ENCODE measurements around the gene PLD2.
A peak's percentile ranks its signal among the peaks of the same experiment; 100 is the strongest.

The PLD2 gene, protein sequence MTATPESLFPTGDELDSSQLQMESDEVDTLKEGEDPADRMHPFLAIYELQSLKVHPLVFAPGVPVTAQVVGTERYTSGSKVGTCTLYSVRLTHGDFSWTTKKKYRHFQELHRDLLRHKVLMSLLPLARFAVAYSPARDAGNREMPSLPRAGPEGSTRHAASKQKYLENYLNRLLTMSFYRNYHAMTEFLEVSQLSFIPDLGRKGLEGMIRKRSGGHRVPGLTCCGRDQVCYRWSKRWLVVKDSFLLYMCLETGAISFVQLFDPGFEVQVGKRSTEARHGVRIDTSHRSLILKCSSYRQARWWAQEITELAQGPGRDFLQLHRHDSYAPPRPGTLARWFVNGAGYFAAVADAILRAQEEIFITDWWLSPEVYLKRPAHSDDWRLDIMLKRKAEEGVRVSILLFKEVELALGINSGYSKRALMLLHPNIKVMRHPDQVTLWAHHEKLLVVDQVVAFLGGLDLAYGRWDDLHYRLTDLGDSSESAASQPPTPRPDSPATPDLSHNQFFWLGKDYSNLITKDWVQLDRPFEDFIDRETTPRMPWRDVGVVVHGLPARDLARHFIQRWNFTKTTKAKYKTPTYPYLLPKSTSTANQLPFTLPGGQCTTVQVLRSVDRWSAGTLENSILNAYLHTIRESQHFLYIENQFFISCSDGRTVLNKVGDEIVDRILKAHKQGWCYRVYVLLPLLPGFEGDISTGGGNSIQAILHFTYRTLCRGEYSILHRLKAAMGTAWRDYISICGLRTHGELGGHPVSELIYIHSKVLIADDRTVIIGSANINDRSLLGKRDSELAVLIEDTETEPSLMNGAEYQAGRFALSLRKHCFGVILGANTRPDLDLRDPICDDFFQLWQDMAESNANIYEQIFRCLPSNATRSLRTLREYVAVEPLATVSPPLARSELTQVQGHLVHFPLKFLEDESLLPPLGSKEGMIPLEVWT

DNA sequence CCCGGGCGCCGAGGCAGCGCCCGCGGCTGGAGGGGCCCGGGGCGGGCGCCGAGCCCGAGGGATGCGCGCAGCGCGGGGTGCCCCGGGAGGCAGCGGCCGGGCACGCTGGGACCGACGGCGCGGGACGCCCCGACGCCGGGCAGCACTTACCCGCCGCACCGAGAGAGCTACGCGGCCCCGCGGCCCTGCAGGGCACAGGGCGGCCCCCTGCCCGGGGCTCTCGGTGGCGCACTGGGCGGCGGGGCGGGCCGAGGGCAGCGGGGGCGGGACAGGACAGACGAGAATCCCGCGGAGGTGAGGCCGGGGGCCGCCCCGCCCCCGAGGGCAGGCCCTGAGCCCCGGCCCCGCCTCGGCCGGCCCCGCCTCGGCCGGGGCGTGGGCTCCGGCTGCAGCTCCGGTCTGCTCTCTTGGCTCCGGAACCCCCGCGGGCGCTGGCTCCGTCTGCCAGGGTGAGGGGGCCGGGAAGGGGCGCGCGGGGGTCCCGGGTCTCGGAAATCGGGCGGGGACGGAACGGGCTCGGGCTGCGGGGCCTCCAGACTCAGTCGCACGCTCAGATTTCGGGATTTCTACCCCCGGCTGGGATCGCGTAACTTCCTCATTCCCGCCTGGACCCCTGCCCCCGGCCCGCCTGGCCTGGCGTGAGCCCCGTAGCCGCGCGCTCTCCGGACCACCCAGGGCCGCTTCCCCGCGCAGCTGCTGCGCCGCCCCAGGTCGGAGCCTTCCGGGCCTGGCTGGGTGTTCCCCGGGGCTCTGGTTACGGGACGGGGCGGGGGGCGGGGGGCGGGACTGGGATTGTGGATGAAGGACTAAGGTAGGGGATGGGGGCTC, at the start of gene PLD2:
Gene PLD2, plus strand, starts transcription at position 376 of the 828 bp plus-strand sequence. CDS start 621 bp downstream, outside the sequence.
- no peaks in the 10 kb centered on the region for H3K27me3 ChIP-seq (ENCODE audit: insufficient read depth, low read length)
- H2AFZ ChIP-seq (ENCODE audit: low read depth, low read length) = peak within 1 kb of the TSS; percentile 93
- H3K4me1 ChIP-seq (ENCODE audit: insufficient read depth, low read length) = peaks cover 5% of the 10 kb centered on the region
- peak within 1 kb of the TSS; percentile 58 for H3K4me3 ChIP-seq (ENCODE audit: low read length)
- H3K9me3 ChIP-seq (ENCODE audit: low read length) = no peaks in the 10 kb centered on the region
- H3K36me3 ChIP-seq (ENCODE audit: insufficient read depth, low read length) = peaks cover 14% of the 10 kb centered on the region

DNA sequence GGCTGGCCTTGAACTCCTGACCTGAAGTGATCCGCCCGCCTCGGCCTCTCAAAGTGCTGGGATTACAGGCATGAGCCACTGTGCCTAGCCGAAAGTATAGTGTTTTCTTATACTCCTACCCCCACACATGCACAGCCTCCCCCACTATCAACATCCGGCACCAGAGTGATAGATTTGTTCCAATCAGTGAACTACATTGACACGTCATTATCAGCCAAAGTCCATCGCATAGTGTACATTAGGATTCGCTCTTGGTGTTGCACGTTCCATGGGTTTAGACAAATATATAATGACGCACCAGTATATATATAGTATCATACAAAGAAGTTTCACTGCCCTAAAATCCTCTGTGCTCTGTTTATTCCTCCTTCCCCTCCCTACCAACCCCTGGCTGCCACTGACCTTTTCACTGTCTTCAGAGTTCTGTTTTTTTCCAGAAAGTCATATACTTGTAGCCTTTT, 47.1 kb upstream of the PLD2 start:
- no peak overlapping the region for H2AFZ ChIP-seq (ENCODE audit: low read depth, low read length)
- H3K4me1 ChIP-seq (ENCODE audit: insufficient read depth, low read length) = no peaks in the 10 kb centered on the region
- no peaks in the 10 kb centered on the region for H3K9me3 ChIP-seq (ENCODE audit: low read length)
- no peak overlapping the region for H3K4me3 ChIP-seq (ENCODE audit: low read length)
- H3K27me3 ChIP-seq (ENCODE audit: insufficient read depth, low read length) = peaks cover 13% of the 10 kb centered on the region
- H3K36me3 ChIP-seq (ENCODE audit: insufficient read depth, low read length) = no peaks in the 10 kb centered on the region

DNA sequence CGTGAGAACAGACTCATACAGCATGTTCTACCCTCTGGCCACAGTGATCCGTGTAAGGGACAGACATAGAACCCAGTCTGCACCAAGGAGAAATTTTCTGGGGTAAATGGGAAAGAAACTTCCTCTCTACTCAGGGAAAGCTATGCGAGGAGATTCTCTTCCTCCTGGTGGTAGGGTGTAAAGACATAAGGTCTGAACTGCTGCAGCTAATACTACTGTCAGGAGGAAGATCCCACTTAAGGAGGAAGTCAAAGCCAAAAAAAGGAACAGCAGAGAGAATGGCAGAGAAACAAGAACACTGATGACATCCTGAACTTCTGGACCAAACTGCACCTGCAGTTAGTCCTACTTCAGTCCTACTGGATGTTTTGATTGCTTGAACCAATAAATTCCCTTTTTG, 42.4 kb upstream of the PLD2 start:
- H3K4me1 ChIP-seq (ENCODE audit: insufficient read depth, low read length) = no peaks in the 10 kb centered on the region
- H3K4me3 ChIP-seq (ENCODE audit: low read length) = no peak overlapping the region
- H3K27me3 ChIP-seq (ENCODE audit: insufficient read depth, low read length) = peaks cover 5% of the 10 kb centered on the region
- no peaks in the 10 kb centered on the region for H3K36me3 ChIP-seq (ENCODE audit: insufficient read depth, low read length)
- H2AFZ ChIP-seq (ENCODE audit: low read depth, low read length) = no peak overlapping the region
- no peaks in the 10 kb centered on the region for H3K9me3 ChIP-seq (ENCODE audit: low read length)

DNA sequence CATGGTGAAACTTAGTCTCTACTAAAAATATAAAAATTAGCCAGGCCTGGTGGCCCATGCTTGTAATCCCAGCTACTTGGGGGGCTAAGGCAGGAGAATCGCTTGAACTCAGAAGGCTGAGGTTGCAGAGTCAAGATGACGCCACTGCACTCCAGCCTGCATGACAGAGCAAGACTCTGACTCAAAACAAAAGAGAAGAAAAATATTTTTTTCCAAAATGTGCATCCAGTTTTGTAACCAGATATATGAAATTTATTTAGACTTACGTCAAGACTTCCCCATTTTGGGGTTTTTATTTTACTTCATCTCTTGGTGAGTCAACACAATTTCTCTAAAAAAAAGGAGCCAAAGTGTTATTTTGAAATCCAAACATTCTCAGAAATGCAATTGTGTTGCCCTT, 40.8 kb upstream of the PLD2 start:
- Histone ChIP-seq H3K4me1 (ENCODE audit: insufficient read depth, low read length) (no peaks in the 10 kb centered on the region), H2AFZ (ENCODE audit: low read depth, low read length) (no peak overlapping the region), H3K4me3 (ENCODE audit: low read length) (no peak overlapping the region), H3K9me3 (ENCODE audit: low read length) (no peaks in the 10 kb centered on the region), H3K36me3 (ENCODE audit: insufficient read depth, low read length) (no peaks in the 10 kb centered on the region), H3K27me3 (ENCODE audit: insufficient read depth, low read length) (peaks cover 5% of the 10 kb centered on the region)

DNA sequence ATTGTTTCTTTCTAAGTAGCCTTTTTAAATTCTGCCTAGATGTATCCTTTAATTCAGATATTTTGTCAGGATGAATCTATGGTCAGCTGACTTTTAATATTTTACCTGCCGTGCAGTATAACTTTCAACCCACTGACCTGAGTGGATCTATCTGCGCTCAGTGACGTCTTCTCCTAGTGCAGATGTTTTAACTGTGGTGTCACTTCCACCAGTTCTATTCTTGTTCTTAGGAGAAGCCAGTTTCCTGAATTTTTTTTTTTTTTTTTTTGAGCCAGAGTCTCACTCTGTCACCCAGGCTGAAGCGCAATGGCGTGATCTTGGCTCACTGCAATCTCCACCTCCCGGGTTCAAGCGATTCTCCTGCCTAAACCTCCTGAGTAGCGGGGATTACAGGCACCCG, 40.2 kb upstream of the PLD2 start:
- H3K36me3 ChIP-seq (ENCODE audit: insufficient read depth, low read length) = no peaks in the 10 kb centered on the region
- H3K9me3 ChIP-seq (ENCODE audit: low read length) = no peaks in the 10 kb centered on the region
- H3K4me3 ChIP-seq (ENCODE audit: low read length) = no peak overlapping the region
- H3K4me1 ChIP-seq (ENCODE audit: insufficient read depth, low read length) = no peaks in the 10 kb centered on the region
- no peak overlapping the region for H2AFZ ChIP-seq (ENCODE audit: low read depth, low read length)
- peaks cover 5% of the 10 kb centered on the region for H3K27me3 ChIP-seq (ENCODE audit: insufficient read depth, low read length)

DNA sequence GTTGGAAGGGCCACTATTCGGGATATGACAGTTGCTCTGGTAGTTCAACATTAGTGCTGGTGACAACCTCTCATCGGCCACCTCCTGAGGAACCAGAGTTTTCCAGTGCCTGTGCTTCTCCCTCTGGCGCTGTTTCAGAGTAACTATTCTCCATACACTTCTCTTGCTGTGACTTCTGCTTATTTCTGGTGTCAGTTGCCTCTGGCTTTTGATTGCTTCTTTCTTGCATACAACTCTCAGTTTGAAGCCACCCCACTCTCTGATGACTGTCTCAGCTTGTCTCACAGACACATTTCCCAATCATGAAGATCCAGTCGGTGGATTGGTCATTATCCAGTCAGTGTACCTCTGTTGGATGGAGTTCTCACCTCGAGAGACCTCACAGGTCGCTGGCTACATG, 38.7 kb upstream of the PLD2 start:
- H3K9me3 ChIP-seq (ENCODE audit: low read length) = no peaks in the 10 kb centered on the region
- no peak overlapping the region for H3K4me3 ChIP-seq (ENCODE audit: low read length)
- H2AFZ ChIP-seq (ENCODE audit: low read depth, low read length) = no peak overlapping the region
- H3K27me3 ChIP-seq (ENCODE audit: insufficient read depth, low read length) = peaks cover 6% of the 10 kb centered on the region
- H3K4me1 ChIP-seq (ENCODE audit: insufficient read depth, low read length) = no peaks in the 10 kb centered on the region
- no peaks in the 10 kb centered on the region for H3K36me3 ChIP-seq (ENCODE audit: insufficient read depth, low read length)

DNA sequence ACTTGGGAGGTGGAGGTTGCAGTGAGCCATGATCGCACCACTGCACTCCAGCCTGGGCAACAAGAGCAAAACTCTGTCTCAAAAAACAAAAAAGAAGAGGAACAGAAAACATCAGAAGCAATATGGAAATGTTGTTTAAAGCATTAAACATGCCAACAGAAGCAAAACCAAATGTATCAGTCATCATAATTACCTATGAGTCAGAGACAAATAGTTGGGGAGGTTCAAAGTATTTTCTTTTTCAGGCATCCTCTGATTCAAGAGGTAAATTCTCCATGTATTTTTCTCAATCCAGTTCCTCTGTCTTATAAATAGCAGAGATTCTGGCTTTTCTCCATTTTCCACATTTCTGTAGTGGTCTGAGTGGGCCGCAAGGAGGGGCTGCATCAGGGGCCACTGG, 37.3 kb upstream of the PLD2 start:
- no peak overlapping the region for H3K4me3 ChIP-seq (ENCODE audit: low read length)
- peaks cover 6% of the 10 kb centered on the region for H3K27me3 ChIP-seq (ENCODE audit: insufficient read depth, low read length)
- H3K36me3 ChIP-seq (ENCODE audit: insufficient read depth, low read length) = no peaks in the 10 kb centered on the region
- H3K4me1 ChIP-seq (ENCODE audit: insufficient read depth, low read length) = no peaks in the 10 kb centered on the region
- H3K9me3 ChIP-seq (ENCODE audit: low read length) = no peaks in the 10 kb centered on the region
- H2AFZ ChIP-seq (ENCODE audit: low read depth, low read length) = no peak overlapping the region

DNA sequence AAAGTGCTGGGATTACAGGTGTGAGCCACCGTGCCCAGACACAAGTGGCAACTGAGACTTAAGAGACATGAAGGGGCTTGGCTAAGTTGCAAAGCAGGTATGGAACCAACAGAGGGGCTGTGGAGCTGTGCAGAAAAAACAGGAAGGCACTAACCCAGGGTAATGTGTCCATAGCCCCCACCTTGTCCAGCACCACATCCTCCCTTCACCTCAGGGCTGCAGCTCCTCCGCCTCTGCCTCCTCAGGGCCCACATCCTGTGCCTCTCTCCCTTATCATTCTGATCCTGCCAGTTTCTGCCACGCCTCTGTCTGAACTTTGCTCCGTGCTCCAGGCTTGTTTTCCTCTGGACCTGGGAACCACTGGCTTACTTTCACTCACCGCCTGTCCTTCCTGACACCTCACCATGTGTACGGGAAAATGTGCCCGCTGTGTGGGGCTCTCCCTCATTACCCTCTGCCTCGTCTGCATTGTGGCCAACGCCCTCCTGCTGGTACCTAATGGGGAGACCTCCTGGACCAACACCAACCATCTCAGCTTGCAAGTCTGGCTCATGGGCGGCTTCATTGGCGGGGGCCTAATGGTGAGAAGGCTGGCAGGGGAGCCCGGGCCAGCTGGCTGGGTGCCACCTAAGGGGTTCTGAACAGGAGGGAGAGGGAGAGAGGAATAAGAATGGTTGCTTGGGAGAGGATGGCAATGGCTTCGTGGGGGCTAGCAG, 35.3 kb upstream of the PLD2 start, which contains the start of gene TM4SF5:
Gene TM4SF5, plus strand, starts transcription at position 368 of the 716 bp plus-strand sequence. Its CDS starts 37 bp downstream, at position 405.
- H2AFZ ChIP-seq (ENCODE audit: low read depth, low read length) = no peak within 1 kb of the TSS
- H3K36me3 ChIP-seq (ENCODE audit: insufficient read depth, low read length) = no peaks in the 10 kb centered on the region
- H3K4me3 ChIP-seq (ENCODE audit: low read length) = no peak within 1 kb of the TSS
- no peaks in the 10 kb centered on the region for H3K4me1 ChIP-seq (ENCODE audit: insufficient read depth, low read length)
- peaks cover 4% of the 10 kb centered on the region for H3K27me3 ChIP-seq (ENCODE audit: insufficient read depth, low read length)
- H3K9me3 ChIP-seq (ENCODE audit: low read length) = no peaks in the 10 kb centered on the region

DNA sequence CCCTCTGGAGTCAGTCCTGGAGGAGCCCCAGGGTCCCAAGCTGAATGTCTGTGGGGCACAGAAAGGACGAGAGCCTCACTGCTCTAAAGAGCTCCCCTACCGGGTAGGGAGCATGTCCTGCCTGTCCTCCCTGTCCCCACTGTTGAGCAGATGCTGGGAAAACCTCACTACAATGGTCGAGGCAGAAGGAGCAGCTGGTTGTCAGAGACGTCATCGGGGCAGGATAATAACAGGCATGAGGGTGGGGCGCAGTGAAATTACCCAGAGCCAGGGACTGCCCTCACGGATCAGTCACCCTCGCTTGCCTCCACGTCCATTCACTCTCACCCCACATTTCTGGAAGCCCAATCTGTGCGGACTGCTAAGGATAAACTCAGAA, 34.7 kb upstream of the PLD2 start:
- Histone ChIP-seq H2AFZ (ENCODE audit: low read depth, low read length) (no peak overlapping the region), H3K9me3 (ENCODE audit: low read length) (no peaks in the 10 kb centered on the region), H3K27me3 (ENCODE audit: insufficient read depth, low read length) (peaks cover 4% of the 10 kb centered on the region), H3K4me3 (ENCODE audit: low read length) (no peak overlapping the region), H3K4me1 (ENCODE audit: insufficient read depth, low read length) (no peaks in the 10 kb centered on the region), H3K36me3 (ENCODE audit: insufficient read depth, low read length) (no peaks in the 10 kb centered on the region)

DNA sequence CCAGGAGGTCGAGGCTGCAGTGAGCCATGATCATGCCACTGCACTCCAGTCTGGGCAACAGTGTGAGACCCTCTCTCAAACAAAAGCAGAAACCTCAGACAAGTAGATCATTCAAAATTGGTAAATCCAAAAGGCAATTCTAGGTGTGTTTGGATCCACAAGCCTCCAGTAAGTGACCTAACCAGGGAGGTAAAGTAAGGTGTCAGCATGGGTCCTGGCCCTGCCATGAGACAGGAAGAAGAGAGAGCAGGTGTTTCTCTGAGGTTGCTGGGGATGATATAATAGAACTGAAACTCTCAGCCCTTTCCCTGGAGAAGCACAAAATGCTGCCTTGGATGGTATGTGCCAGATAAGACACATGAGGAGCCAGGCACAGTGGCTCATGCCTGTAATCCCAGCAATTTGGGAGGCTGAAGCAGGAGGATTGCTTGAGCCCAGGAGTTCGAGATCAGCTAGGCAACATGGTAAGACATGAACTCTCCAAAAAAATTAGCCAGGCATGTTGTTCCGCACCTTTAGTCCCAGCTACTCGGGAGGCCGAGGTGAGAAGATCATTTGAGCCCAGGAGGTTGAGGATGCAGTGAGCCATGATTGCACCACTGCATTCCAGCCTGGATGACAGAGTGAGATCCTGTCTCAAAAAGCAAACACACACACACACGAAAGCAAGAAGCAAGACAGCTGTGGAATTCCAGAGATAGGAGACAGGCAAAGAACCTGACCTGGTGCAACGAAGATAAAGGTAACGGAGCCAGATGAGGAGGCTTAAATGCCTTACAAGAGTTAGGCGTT, 28.8 kb upstream of the PLD2 start:
- H3K9me3 ChIP-seq (ENCODE audit: low read length) = no peaks in the 10 kb centered on the region
- H3K4me1 ChIP-seq (ENCODE audit: insufficient read depth, low read length) = no peaks in the 10 kb centered on the region
- H3K4me3 ChIP-seq (ENCODE audit: low read length) = no peak overlapping the region
- H2AFZ ChIP-seq (ENCODE audit: low read depth, low read length) = no peak overlapping the region
- peaks cover 7% of the 10 kb centered on the region for H3K27me3 ChIP-seq (ENCODE audit: insufficient read depth, low read length)
- H3K36me3 ChIP-seq (ENCODE audit: insufficient read depth, low read length) = no peaks in the 10 kb centered on the region

DNA sequence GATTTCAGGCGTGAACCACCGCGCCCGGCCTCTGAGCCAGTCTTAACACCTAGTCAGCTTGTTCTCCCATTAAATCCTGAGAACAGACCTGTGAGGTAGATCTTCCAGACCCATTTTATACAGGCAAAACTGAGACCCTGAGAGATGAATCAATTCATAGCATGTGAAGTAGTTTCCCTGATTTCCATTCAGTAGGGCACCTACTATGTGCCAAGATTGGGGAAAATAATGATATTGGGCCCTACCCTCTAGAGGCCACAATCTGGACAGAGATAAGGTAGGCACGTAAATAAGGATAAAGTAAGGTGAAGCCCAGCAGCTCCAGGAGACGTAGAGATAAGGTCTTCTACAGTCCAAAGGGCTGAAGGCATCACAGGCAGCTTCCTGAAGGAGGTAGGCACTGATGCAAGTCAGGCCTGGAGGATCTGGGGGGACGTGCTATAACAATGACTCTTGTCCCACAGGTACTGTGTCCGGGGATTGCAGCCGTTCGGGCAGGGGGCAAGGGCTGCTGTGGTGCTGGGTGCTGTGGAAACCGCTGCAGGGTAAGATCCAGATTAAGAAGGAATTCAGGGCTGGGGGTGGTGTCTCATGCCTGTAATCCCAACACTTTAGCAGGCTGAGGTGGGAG, 26.5 kb upstream of the PLD2 start:
- no peaks in the 10 kb centered on the region for H3K4me1 ChIP-seq (ENCODE audit: insufficient read depth, low read length)
- H3K9me3 ChIP-seq (ENCODE audit: low read length) = no peaks in the 10 kb centered on the region
- no peaks in the 10 kb centered on the region for H3K36me3 ChIP-seq (ENCODE audit: insufficient read depth, low read length)
- no peak overlapping the region for H3K4me3 ChIP-seq (ENCODE audit: low read length)
- no peak overlapping the region for H2AFZ ChIP-seq (ENCODE audit: low read depth, low read length)
- peaks cover 3% of the 10 kb centered on the region for H3K27me3 ChIP-seq (ENCODE audit: insufficient read depth, low read length)

All from neuron (in vitro differentiated cells).